IMR-90 (cell line): Measurements from ENCODE around the gene ADAM23. TPM values are rescaled to one million over a fixed set of nuclear protein-coding genes. Genes with fewer than 3 reads are reported as not detected.

Source experiments
- ATAC-seq: fragments of 200-7000 bp; cut with Tn5 transposase; 2 replicates; pipeline ENCODE4 v1.9.1; 2020; ENCODE audit warnings: low read depth, mild to moderate bottlenecking, moderate library complexity
- BruUV-seq: library from RNA; stranded (reverse); fragments of 400-500 nt; replicated peaks from 2 replicates; lab custom pipeline; 2021; lab: Mats Ljungman, UMichigan
- CTCF ChIA-PET: fragments of 300-600 bp; formaldehyde crosslinking; extraction: SDS; loops from one replicate; lab custom pipeline; 2021; ENCODE audit warnings: antibody characterized with exemption; lab: Yijun Ruan, JAX
- POLR2A ChIA-PET: fragments of 300-600 bp; sonication (Branson Sonifier 250); formaldehyde crosslinking; loops from one replicate; lab custom pipeline; 2022; ENCODE audit warnings: antibody characterized with exemption; ENCODE audit not compliant: unreplicated experiment; lab: Charles Lee
- DNase-seq: peaks from one replicate; pipeline ENCODE4 v3.0.0; 2013
- H2AFZ ChIP-seq: replicated peaks from 2 replicates; pipeline ENCODE3; 2013; ENCODE audit warnings: low read length, mild to moderate bottlenecking; ENCODE audit not compliant: poor library complexity
- H2AK5ac ChIP-seq: 2 replicates; pipeline ENCODE4 v1.6.1; 2013; ENCODE audit warnings: low read depth, low read length, inconsistent platforms
- H2AK9ac ChIP-seq: replicated peaks from 2 replicates; pipeline ENCODE3; 2013; ENCODE audit warnings: mild to moderate bottlenecking, low read depth, low read length, moderate library complexity; ENCODE audit not compliant: poor library complexity
- H2BK120ac ChIP-seq: 2 replicates; pipeline ENCODE4 v1.6.1; 2013; ENCODE audit warnings: low read depth, low read length, inconsistent platforms
- H2BK15ac ChIP-seq: 3 replicates; pipeline ENCODE4 v1.6.1; 2013; ENCODE audit warnings: low read depth, low read length, inconsistent platforms
- H2BK20ac ChIP-seq: 2 replicates; pipeline ENCODE4 v1.6.1; 2013; ENCODE audit warnings: low read depth, mild to moderate bottlenecking, inconsistent platforms, low read length, moderate library complexity
- H2BK5ac ChIP-seq: 2 replicates; pipeline ENCODE4 v1.6.1; 2013; ENCODE audit warnings: mild to moderate bottlenecking, low read depth, low read length, inconsistent platforms; ENCODE audit not compliant: poor library complexity, severe bottlenecking
- H3K14ac ChIP-seq: replicated peaks from 2 replicates; pipeline ENCODE4 v1.6.1; 2013; ENCODE audit warnings: low read depth, low read length, inconsistent platforms
- H3K18ac ChIP-seq: 2 replicates; pipeline ENCODE4 v1.6.1; 2013; ENCODE audit warnings: low read depth, low read length, control low read depth
- H3K23ac ChIP-seq: 2 replicates; pipeline ENCODE4 v1.6.1; 2013; ENCODE audit warnings: low read depth, low read length, inconsistent platforms
- H3K27ac ChIP-seq: 2 replicates; pipeline ENCODE4 v1.5.1; 2013; ENCODE audit warnings: mild to moderate bottlenecking, control low read depth, low read length; ENCODE audit not compliant: insufficient read depth
- H3K27me3 ChIP-seq: 2 replicates; pipeline ENCODE4 v1.6.1; 2013; ENCODE audit warnings: low read length; ENCODE audit not compliant: control insufficient read depth, insufficient read depth
- H3K36me3 ChIP-seq: 2 replicates; pipeline ENCODE4 v1.6.1; 2013; ENCODE audit warnings: low read length, mixed read lengths; ENCODE audit not compliant: control insufficient read depth, insufficient read depth
- H3K4ac ChIP-seq: 2 replicates; pipeline ENCODE4 v1.6.1; 2013; ENCODE audit warnings: low read depth, low read length, inconsistent platforms
- H3K4me1 ChIP-seq: 2 replicates; pipeline ENCODE4 v1.6.1; 2013; ENCODE audit warnings: low read length, mixed read lengths; ENCODE audit not compliant: control insufficient read depth, insufficient read depth
- H3K4me2 ChIP-seq: 2 replicates; pipeline ENCODE4 v1.6.1; 2013; ENCODE audit warnings: low read depth, mild to moderate bottlenecking, control low read depth, low read length, moderate library complexity
- H3K4me3 ChIP-seq: 2 replicates; pipeline ENCODE4 v1.5.1; 2013; ENCODE audit warnings: low read depth, mild to moderate bottlenecking, control low read depth, low read length, moderate library complexity; ENCODE audit not compliant: insufficient read depth
- H3K56ac ChIP-seq: 2 replicates; pipeline ENCODE4 v1.6.1; 2013; ENCODE audit warnings: low read length, inconsistent platforms; ENCODE audit not compliant: insufficient read depth; ENCODE audit errors: extremely low read depth
- H3K79me1 ChIP-seq, 2 experiments: 2 replicates each; pipeline ENCODE4 v1.6.1; 2013; ENCODE audit warnings: low read length in 2 of 2, inconsistent platforms in 1 of 2, low read depth in 1 of 2
- H3K9ac ChIP-seq: 2 replicates; pipeline ENCODE4 v1.6.1; 2013; ENCODE audit warnings: low read depth, low read length, control low read depth
- H3K9me1 ChIP-seq: 2 replicates; pipeline ENCODE4 v1.6.1; 2013; ENCODE audit warnings: low read length, inconsistent platforms; ENCODE audit not compliant: insufficient read depth
- H3K9me3 ChIP-seq: 2 replicates; pipeline ENCODE4 v1.6.1; 2013; ENCODE audit warnings: low read length; ENCODE audit not compliant: control insufficient read depth, insufficient read depth
- H4K20me1 ChIP-seq: 2 replicates; pipeline ENCODE4 v1.6.1; 2013; ENCODE audit warnings: low read length, inconsistent platforms; ENCODE audit not compliant: insufficient read depth
- H4K5ac ChIP-seq: 2 replicates; pipeline ENCODE4 v1.6.1; 2013; ENCODE audit warnings: mild to moderate bottlenecking, low read depth, low read length, control low read depth
- H4K8ac ChIP-seq, 2 experiments: 2 replicates each; pipeline ENCODE4 v1.6.1; 2013; ENCODE audit warnings: low read depth in 2 of 2, low read length in 2 of 2, control low read depth in 1 of 2, inconsistent platforms in 1 of 2
- H4K91ac ChIP-seq: 2 replicates; pipeline ENCODE4 v1.6.1; 2013; ENCODE audit warnings: low read depth, low read length, inconsistent platforms; ENCODE audit not compliant: insufficient read depth
- BHLHE40 ChIP-seq: fragments of 150-350 bp; IDR thresholded peaks from 2 replicates; pipeline ENCODE4 v1.6.1; 2016; ENCODE audit warnings: mild to moderate bottlenecking, low read depth, low read length
- CEBPB ChIP-seq: IDR thresholded peaks from 2 replicates; pipeline ENCODE4 v1.6.1; 2012; ENCODE audit warnings: low read depth, low read length, improper control_type of control experiment
- CHD1 ChIP-seq: IDR thresholded peaks from 2 replicates; pipeline ENCODE4 v1.6.1; 2012; ENCODE audit warnings: low read depth, low read length, improper control_type of control experiment
- FOS ChIP-seq: fragments of 150-350 bp; IDR thresholded peaks from 2 replicates; pipeline ENCODE4 v1.6.1; 2016; ENCODE audit warnings: low read depth, low read length
- MAFK ChIP-seq: IDR thresholded peaks from 2 replicates; pipeline ENCODE4 v1.6.1; 2012; ENCODE audit warnings: low read depth, low read length, improper control_type of control experiment
- MAZ ChIP-seq: IDR thresholded peaks from 2 replicates; pipeline ENCODE4 v1.6.1; 2012; ENCODE audit warnings: low read depth, mild to moderate bottlenecking, low read length, improper control_type of control experiment, moderate library complexity, borderline replicate concordance
- MXI1 ChIP-seq: IDR thresholded peaks from 2 replicates; pipeline ENCODE4 v1.6.1; 2012; ENCODE audit warnings: low read depth, mild to moderate bottlenecking, low read length, moderate library complexity, borderline replicate concordance
- NFE2L2 ChIP-seq: fragments of 150-350 bp; IDR thresholded peaks from 2 replicates; pipeline ENCODE4 v1.6.1; 2016; ENCODE audit warnings: low read depth, mild to moderate bottlenecking, low read length
- POLR2A ChIP-seq: IDR thresholded peaks from 2 replicates; pipeline ENCODE4 v1.6.1; 2012; ENCODE audit warnings: mild to moderate bottlenecking, low read depth, low read length
- RAD21 ChIP-seq: IDR thresholded peaks from 2 replicates; pipeline ENCODE4 v1.6.1; 2012; ENCODE audit warnings: low read length, improper control_type of control experiment
- RCOR1 ChIP-seq: IDR thresholded peaks from 2 replicates; pipeline ENCODE4 v1.6.1; 2012; ENCODE audit warnings: mild to moderate bottlenecking, low read length, improper control_type of control experiment; ENCODE audit not compliant: insufficient replicate concordance
- RFX5 ChIP-seq: IDR thresholded peaks from 2 replicates; pipeline ENCODE4 v1.8.0; 2012; ENCODE audit warnings: low read depth, mild to moderate bottlenecking, low read length, moderate library complexity
- SMC3 ChIP-seq: fragments of 150-350 bp; IDR thresholded peaks from 2 replicates; pipeline ENCODE4 v1.6.1; 2016; ENCODE audit warnings: low read depth, mild to moderate bottlenecking, antibody characterized with exemption, low read length, moderate library complexity
- WGBS, 2 experiments: methylation state at CpG; one replicate each; pipeline versions ENCODE4 v1.1.5 to v1.1.7; 2013; ENCODE audit warnings: missing lambda C conversion rate in 2 of 2; ENCODE audit not compliant: insufficient read length in 1 of 2; ENCODE audit errors: extremely low coverage in 2 of 2; 5-methylcytosine and 5-hydroxymethylcytosine counted together
- dilution Hi-C: fragments of 300-500 bp; cut with HindIII; formaldehyde crosslinking; loops from one replicate; pipeline ENCODE4 v1.14.3; 2018; ENCODE audit warnings: low sequenced_read_pairs; ENCODE audit not compliant: unreplicated experiment
- in situ Hi-C: fragments of 300-500 bp; cut with MboI; formaldehyde crosslinking; loops from 3 replicates; pipeline ENCODE4 v1.14.3; 2019; ENCODE audit warnings: low sequenced_read_pairs, inconsistent platforms, mixed read lengths
- intact Hi-C: fragments of 100-400 bp; cut with micrococcal nuclease; formaldehyde crosslinking; loops from 2 replicates; pipeline ENCODE4 v1.10.0; 2022
- polyA plus RNA-seq, 3 experiments: library from polyadenylated mRNA; depleted of rRNA; stranded (reverse); fragments of >200 nt; gene quantifications; 2 replicates each; pipeline ENCODE4 v1.2.3, GENCODE V29; 2012; ENCODE audit warnings: low replicate concordance in 1 of 3
- total RNA-seq: library from RNA; depleted of rRNA; stranded (reverse); fragments of >200 nt; gene quantifications from 2 replicates; pipeline ENCODE4 v1.2.3, GENCODE V29; 2012
- TF ChIP-seq, protein P1 (sequence below): conservative IDR thresholded peaks from 2 replicates; pipeline ENCODE4 v1.5.1; 2012; ENCODE audit warnings: mild to moderate bottlenecking, low read depth, low read length, improper control_type of control experiment
- TF ChIP-seq, protein P2 (sequence below): fragments of 150-350 bp; IDR thresholded peaks from 2 replicates; pipeline ENCODE4 v1.6.1; 2017; ENCODE audit warnings: mild to moderate bottlenecking, antibody characterized with exemption, low read length, low read depth

ADAM23 gene
- total and polyA plus RNA-seq, 2 of the 4 experiments (the other 2 are of a cell fraction) = 2.9 to 10.3 TPM

- TF ChIP-seq, protein P1, sequence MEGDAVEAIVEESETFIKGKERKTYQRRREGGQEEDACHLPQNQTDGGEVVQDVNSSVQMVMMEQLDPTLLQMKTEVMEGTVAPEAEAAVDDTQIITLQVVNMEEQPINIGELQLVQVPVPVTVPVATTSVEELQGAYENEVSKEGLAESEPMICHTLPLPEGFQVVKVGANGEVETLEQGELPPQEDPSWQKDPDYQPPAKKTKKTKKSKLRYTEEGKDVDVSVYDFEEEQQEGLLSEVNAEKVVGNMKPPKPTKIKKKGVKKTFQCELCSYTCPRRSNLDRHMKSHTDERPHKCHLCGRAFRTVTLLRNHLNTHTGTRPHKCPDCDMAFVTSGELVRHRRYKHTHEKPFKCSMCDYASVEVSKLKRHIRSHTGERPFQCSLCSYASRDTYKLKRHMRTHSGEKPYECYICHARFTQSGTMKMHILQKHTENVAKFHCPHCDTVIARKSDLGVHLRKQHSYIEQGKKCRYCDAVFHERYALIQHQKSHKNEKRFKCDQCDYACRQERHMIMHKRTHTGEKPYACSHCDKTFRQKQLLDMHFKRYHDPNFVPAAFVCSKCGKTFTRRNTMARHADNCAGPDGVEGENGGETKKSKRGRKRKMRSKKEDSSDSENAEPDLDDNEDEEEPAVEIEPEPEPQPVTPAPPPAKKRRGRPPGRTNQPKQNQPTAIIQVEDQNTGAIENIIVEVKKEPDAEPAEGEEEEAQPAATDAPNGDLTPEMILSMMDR = no peak
- TF ChIP-seq RAD21 = no peak
- no peak for TF ChIP-seq MAZ
- no peak for TF ChIP-seq POLR2A
- no peak for TF ChIP-seq CEBPB
- TF ChIP-seq MXI1 = no peak
- no peak for TF ChIP-seq CHD1
- TF ChIP-seq NFE2L2 = no peak
- no peak for TF ChIP-seq MAFK
- no peak for TF ChIP-seq SMC3
- TF ChIP-seq BHLHE40 = no peak
- no peak for TF ChIP-seq RCOR1
- TF ChIP-seq RFX5 = no peak
- no peak for TF ChIP-seq FOS
- TF ChIP-seq, protein P2, sequence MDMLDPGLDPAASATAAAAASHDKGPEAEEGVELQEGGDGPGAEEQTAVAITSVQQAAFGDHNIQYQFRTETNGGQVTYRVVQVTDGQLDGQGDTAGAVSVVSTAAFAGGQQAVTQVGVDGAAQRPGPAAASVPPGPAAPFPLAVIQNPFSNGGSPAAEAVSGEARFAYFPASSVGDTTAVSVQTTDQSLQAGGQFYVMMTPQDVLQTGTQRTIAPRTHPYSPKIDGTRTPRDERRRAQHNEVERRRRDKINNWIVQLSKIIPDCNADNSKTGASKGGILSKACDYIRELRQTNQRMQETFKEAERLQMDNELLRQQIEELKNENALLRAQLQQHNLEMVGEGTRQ = no peak
- Histone ChIP-seq H3K9ac (no peak overlapping the region), H2AFZ (no peak overlapping the region), H3K9me1 (0 out of 2 replicates have a peak, but pooled peaks cover 3% of the 10 kb centered on the region), H3K4me2 (no peak overlapping the region), H3K36me3 (no peaks in the 10 kb centered on the region), H3K18ac (no peak overlapping the region), H2BK20ac (no peak overlapping the region), H4K8ac (no peak overlapping the region), H3K4ac (no peak overlapping the region), H2AK5ac (no peak overlapping the region), H3K56ac (no peak overlapping the region), H3K4me3 (no peak overlapping the region), H2BK5ac (no peak overlapping the region), H3K4me1 (no peaks in the 10 kb centered on the region), H3K27ac (no peak overlapping the region), H2AK9ac (no peak overlapping the region), H4K20me1 (no peaks in the 10 kb centered on the region), H3K23ac (no peak overlapping the region), H2BK120ac (no peak overlapping the region), H2BK15ac (no peak overlapping the region), H3K27me3 (no peaks in the 10 kb centered on the region), H3K14ac (no peak overlapping the region), H4K5ac (no peak overlapping the region), H4K91ac (no peak overlapping the region), H3K9me3 (no peaks in the 10 kb centered on the region), H3K79me1 (no peaks in the 10 kb centered on the region)
- no peak for ATAC-seq
- 80% methylated on average over 1 of the region's 4 CpGs; no CpG with 5 or more reads in 1 of the 2 experiments for whole genome bisulfite sequencing, 2 experiments
- ChIA-PET POLR2A (no interaction called here), CTCF (interaction anchor here (0.6 to 2.4 kb wide), 4 partner anchors 9 to 401 kb away, joined by 3 to 7 read pairs (median 5); no protein-coding TSS in a partner anchor)
- in situ Hi-C loops = no loop called here
- dilution Hi-C loops = no loop called here
- intact Hi-C loops = loop anchor here (10.0 kb wide), 2 partner anchors 113 to 227 kb away; partner anchors contain the start of gene ADAM23
- DNase-seq = peak; percentile 22
- BruUV-seq = no TSS peak
These were observed 114.0 kb downstream of the ADAM23 start for GRCh38 chr2:206557321-206557720.
